CD1c-positive myeloid dendritic cell (primary cell): Measurements from ENCODE around the gene UGT2B11.
"Not testable (repeated sequence)": the region's sequence is repeated elsewhere in the genome, so short reads cannot be mapped to it uniquely, and the experiment has no call there.

Experiments
- DNase-seq: peaks from one replicate; pipeline ENCODE4 v3.0.0-alpha.2; 2016; ENCODE audit errors: extremely low spot score

The UGT2B11 gene

DNA sequence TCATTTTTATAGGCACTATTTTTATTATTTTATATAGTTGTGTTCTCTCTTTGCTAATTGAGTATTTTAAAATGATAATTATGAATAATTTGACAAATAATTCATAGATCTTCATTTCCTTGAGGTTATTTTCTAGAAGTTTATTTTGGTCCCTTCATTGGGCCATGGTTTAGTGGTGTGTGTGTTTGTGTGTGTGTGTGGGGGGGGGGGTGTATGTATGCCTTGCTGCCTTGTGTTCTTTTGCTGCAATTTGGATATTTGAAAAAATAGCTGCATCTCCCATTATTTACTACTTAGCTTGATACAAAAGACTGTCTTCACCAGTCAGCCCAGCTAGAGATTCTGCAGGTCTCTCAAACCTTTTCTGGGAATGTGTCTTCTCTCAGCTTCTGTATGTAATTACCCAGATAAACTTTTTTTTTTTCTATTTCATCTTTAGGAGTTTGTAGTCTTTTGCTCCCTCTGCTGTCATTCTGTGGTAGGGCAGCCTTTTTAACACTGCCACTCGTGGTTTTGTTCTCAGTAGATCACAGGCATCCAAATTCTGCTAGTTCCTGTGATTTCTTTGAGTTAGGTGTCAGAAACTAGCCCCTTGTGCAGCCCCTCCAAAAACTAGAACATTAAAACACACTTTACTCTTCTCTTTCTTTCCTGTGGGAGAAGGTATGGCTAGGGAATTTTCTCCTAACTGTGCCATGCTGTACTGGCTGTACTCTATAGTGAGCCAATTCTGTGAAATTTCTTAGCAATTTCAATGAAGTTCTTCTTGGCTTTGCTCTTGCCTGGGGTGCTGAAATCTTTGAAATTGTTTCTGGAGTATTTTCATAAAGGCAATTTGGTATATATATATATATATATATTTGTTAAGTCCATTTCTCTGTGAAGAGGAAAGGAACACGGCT is 44.1 kb downstream of the UGT2B11 start:
- not testable (repeated sequence) for DNase-seq

GRCh38 chr4:69169171-69169570 is 45.4 kb downstream of the UGT2B11 start:
- DNase-seq = not testable (repeated sequence)

- no peak for DNase-seq
Measured at GRCh38 chr4:69167300-69167699, 47.2 kb downstream of the UGT2B11 start.

GRCh38 chr4:69166376-69166775 is 48.2 kb downstream of the UGT2B11 start:
- not testable (repeated sequence) for DNase-seq

GRCh38 chr4:69165707-69166106 is 48.8 kb downstream of the UGT2B11 start:
- not testable (repeated sequence) for DNase-seq

- DNase-seq = no peak
Measured at GRCh38 chr4:69156913-69157312, 57.6 kb downstream of the UGT2B11 start.

GRCh38 chr4:69154021-69154420 is 60.5 kb downstream of the UGT2B11 start:
- DNase-seq = no peak
